Testis (tissue), 2 donors: Measurements from ENCODE around the gene SRRM2.

Experiments used
- POLR2A ChIP-seq: fragments of 450-650 bp; IDR thresholded peaks from one replicate; pipeline ENCODE4 v1.6.1; 2017; ENCODE audit warnings: antibody characterized with exemption, mild to moderate bottlenecking, moderate library complexity
- TF ChIP-seq, protein P1 (sequence below), 3 experiments: fragments of 450-650 bp in 2 of 3; fragments of 200-600 bp in 1 of 3; sonication (generic) in 1 of 3; IDR thresholded peaks; one replicate each; pipeline ENCODE4 v1.5.1; 2016 to 2019; ENCODE audit warnings: antibody characterized with exemption in 3 of 3, mild to moderate bottlenecking in 2 of 3, moderate library complexity in 1 of 3

GRCh38 chr16:2715519-2715918 is 36.9 kb upstream of the SRRM2 start:
- no peak for TF ChIP-seq POLR2A
- TF ChIP-seq, protein P1, sequence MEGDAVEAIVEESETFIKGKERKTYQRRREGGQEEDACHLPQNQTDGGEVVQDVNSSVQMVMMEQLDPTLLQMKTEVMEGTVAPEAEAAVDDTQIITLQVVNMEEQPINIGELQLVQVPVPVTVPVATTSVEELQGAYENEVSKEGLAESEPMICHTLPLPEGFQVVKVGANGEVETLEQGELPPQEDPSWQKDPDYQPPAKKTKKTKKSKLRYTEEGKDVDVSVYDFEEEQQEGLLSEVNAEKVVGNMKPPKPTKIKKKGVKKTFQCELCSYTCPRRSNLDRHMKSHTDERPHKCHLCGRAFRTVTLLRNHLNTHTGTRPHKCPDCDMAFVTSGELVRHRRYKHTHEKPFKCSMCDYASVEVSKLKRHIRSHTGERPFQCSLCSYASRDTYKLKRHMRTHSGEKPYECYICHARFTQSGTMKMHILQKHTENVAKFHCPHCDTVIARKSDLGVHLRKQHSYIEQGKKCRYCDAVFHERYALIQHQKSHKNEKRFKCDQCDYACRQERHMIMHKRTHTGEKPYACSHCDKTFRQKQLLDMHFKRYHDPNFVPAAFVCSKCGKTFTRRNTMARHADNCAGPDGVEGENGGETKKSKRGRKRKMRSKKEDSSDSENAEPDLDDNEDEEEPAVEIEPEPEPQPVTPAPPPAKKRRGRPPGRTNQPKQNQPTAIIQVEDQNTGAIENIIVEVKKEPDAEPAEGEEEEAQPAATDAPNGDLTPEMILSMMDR (IDR thresholded peaks at IDR 0.05) = no peak
